GM18508 (cell line): ENCODE results near the gene ITPKB.
"Not testable (repeated sequence)": the region's sequence is repeated elsewhere in the genome, so short reads cannot be mapped to it uniquely, and the experiment has no call there.

Experiments used
- ATAC-seq: cut with Tn5 transposase; IDR thresholded peaks from one replicate; pipeline ENCODE4 v1.9.1; 2021; ENCODE audit warnings: moderate number of reproducible peaks; ENCODE audit not compliant: insufficient read depth, unreplicated experiment

ITPKB gene

GRCh38 chr1:226643177-226643576, 95.9 kb downstream of the ITPKB start:
- no peak for ATAC-seq

- ATAC-seq = no peak
These were observed 96.7 kb downstream of the ITPKB start for GRCh38 chr1:226642421-226642820.

GRCh38 chr1:226641671-226642231, 97.3 kb downstream of the ITPKB start:
- no peak for ATAC-seq

- no peak for ATAC-seq
These were observed 98.6 kb downstream of the ITPKB start for GRCh38 chr1:226640321-226641136.

- ATAC-seq = no peak
These were observed 99.4 kb downstream of the ITPKB start for GRCh38 chr1:226639631-226640061.

- ATAC-seq = not testable (repeated sequence)
These were observed 99.9 kb downstream of the ITPKB start for GRCh38 chr1:226639206-226639605.

- ATAC-seq = no peak
These were observed 100.5 kb downstream of the ITPKB start for GRCh38 chr1:226638608-226639007.

GRCh38 chr1:226638001-226638601, 101.0 kb downstream of the ITPKB start:
- no peak for ATAC-seq

GRCh38 chr1:226637147-226637935, 101.7 kb downstream of the ITPKB start:
- ATAC-seq = no peak

GRCh38 chr1:226636847-226637096, 102.3 kb downstream of the ITPKB start:
- no peak for ATAC-seq

GRCh38 chr1:226635456-226635941, 103.6 kb downstream of the ITPKB start:
- no peak for ATAC-seq

GRCh38 chr1:226634611-226635246, 104.4 kb downstream of the ITPKB start:
- ATAC-seq = no peak

- no peak for ATAC-seq
These were observed 104.9 kb downstream of the ITPKB start for GRCh38 chr1:226634166-226634588.

- ATAC-seq = no peak
These were observed 105.4 kb downstream of the ITPKB start for GRCh38 chr1:226633541-226634165.

- no peak for ATAC-seq
These were observed 106.1 kb downstream of the ITPKB start for GRCh38 chr1:226632922-226633351.

- no peak for ATAC-seq
These were observed 106.8 kb downstream of the ITPKB start for GRCh38 chr1:226632169-226632879.

- ATAC-seq = no peak
These were observed 107.7 kb downstream of the ITPKB start for GRCh38 chr1:226631229-226632000.

- no peak for ATAC-seq
These were observed 108.5 kb downstream of the ITPKB start for GRCh38 chr1:226630592-226630991.
